Measurements from ENCODE around the gene SNRPA.
"Not testable (repeated sequence)": the region's sequence is repeated elsewhere in the genome, so short reads cannot be mapped to it uniquely, and the experiment has no call there.

The SNRPA gene

GRCh38 chr19:40802300-40803169, 51.5 kb downstream of the SNRPA start:
- no peak for DNase-seq

- no peak for DNase-seq
These were observed 52.3 kb downstream of the SNRPA start for GRCh38 chr19:40803170-40803856.

- DNase-seq: peak; percentile 83
These were observed 53.1 kb downstream of the SNRPA start for GRCh38 chr19:40803857-40804782.

- no peak for DNase-seq
These were observed 53.8 kb downstream of the SNRPA start for GRCh38 chr19:40804783-40805242.

- peak; percentile 57 for DNase-seq
These were observed 54.4 kb downstream of the SNRPA start for GRCh38 chr19:40805258-40805868.

GRCh38 chr19:40806423-40807146, 55.6 kb downstream of the SNRPA start:
- DNase-seq: peak; percentile 87

GRCh38 chr19:40807147-40808020, 56.4 kb downstream of the SNRPA start:
- no peak for DNase-seq

GRCh38 chr19:40808021-40808325, 57.0 kb downstream of the SNRPA start:
- DNase-seq: no peak

- DNase-seq: no peak
These were observed 57.5 kb downstream of the SNRPA start for GRCh38 chr19:40808497-40808896.

- no peak for DNase-seq
These were observed 58.5 kb downstream of the SNRPA start for GRCh38 chr19:40809358-40810086.

GRCh38 chr19:40810160-40810559, 59.2 kb downstream of the SNRPA start:
- no peak for DNase-seq

GRCh38 chr19:40810649-40811408, 59.8 kb downstream of the SNRPA start:
- peak; percentile 34 for DNase-seq

- no peak for DNase-seq
These were observed 60.7 kb downstream of the SNRPA start for GRCh38 chr19:40811478-40812341.

- not testable (repeated sequence) for DNase-seq
These were observed 61.6 kb downstream of the SNRPA start for GRCh38 chr19:40812571-40812970.

- no peak for DNase-seq
These were observed 62.2 kb downstream of the SNRPA start for GRCh38 chr19:40813182-40813581.
